Panc1 (cell line): ENCODE data around the gene CD96. TPM values are rescaled to one million over a fixed set of nuclear protein-coding genes. Genes with fewer than 3 reads are reported as not detected.

ENCODE experiments used
- ATAC-seq: fragments of 200-7000 bp; cut with Tn5 transposase; 2 replicates; pipeline ENCODE4 v1.9.1; 2020; ENCODE audit warnings: mild to moderate bottlenecking, moderate library complexity
- BruUV-seq: library from RNA; stranded (reverse); fragments of 400-500 nt; replicated peaks from 2 replicates; lab custom pipeline; 2021; lab: Mats Ljungman, UMichigan
- CTCF ChIA-PET: fragments of 300-600 bp; sonication (Branson Sonifier 250); formaldehyde crosslinking; loops from one replicate; lab custom pipeline; 2022; ENCODE audit warnings: antibody characterized with exemption; lab: Charles Lee
- POLR2A ChIA-PET: fragments of 300-600 bp; sonication (Branson Sonifier 250); formaldehyde crosslinking; loops from one replicate; lab custom pipeline; 2022; ENCODE audit warnings: antibody characterized with exemption; lab: Charles Lee
- DNase-seq: peaks from one replicate; pipeline ENCODE4 v3.0.0-alpha.2; 2010; ENCODE audit warnings: low read depth, low spot score
- H3K27ac ChIP-seq: 2 replicates; pipeline ENCODE4 v1.5.1; 2011; ENCODE audit warnings: mild to moderate bottlenecking, low read length, inconsistent platforms
- H3K27me3 ChIP-seq: fragments of 200-500 bp; sonication (Bioruptor generic); 2 replicates; pipeline ENCODE4 v1.6.0; 2014; ENCODE audit warnings: low read length, inconsistent platforms; ENCODE audit not compliant: control insufficient read depth, insufficient read depth
- H3K36me3 ChIP-seq: fragments of 200-500 bp; sonication (Bioruptor generic); 2 replicates; pipeline ENCODE4 v1.5.1; 2014; ENCODE audit warnings: inconsistent platforms, mild to moderate bottlenecking, low read length, moderate library complexity; ENCODE audit not compliant: control insufficient read depth, insufficient read depth
- H3K4me1 ChIP-seq: 2 replicates; pipeline ENCODE4 v1.5.1; 2011; ENCODE audit warnings: inconsistent platforms, mild to moderate bottlenecking, low read length, moderate library complexity; ENCODE audit not compliant: control insufficient read depth, insufficient read depth
- H3K4me3 ChIP-seq, 2 experiments: 2 replicates each; pipeline ENCODE4 v1.5.1; 2011 to 2012; ENCODE audit warnings: low read depth in 2 of 2, low read length in 2 of 2, mild to moderate bottlenecking in 2 of 2, inconsistent platforms in 1 of 2, moderate library complexity in 1 of 2
- H3K9me3 ChIP-seq: fragments of 200-500 bp; sonication (Bioruptor generic); 2 replicates; pipeline ENCODE4 v1.5.1; 2014; ENCODE audit warnings: low read depth, mild to moderate bottlenecking, inconsistent platforms, low read length, moderate library complexity; ENCODE audit not compliant: control insufficient read depth, insufficient read depth
- CTCF ChIP-seq: fragments of 450-650 bp; IDR thresholded peaks from 2 replicates; pipeline ENCODE4 v1.5.1; 2017; ENCODE audit warnings: mild to moderate bottlenecking
- POLR2AphosphoS5 ChIP-seq: IDR thresholded peaks from 2 replicates; pipeline ENCODE4 v1.6.1; 2012; ENCODE audit warnings: mild to moderate bottlenecking, low read depth, low read length, moderate library complexity
- REST ChIP-seq, 2 experiments: IDR thresholded peaks; 2 replicates each; pipeline ENCODE4 v1.6.1; 2011 to 2012; ENCODE audit warnings: low read depth in 2 of 2, control low read depth in 1 of 2, low read length in 1 of 2, mild to moderate bottlenecking in 1 of 2, moderate library complexity in 1 of 2; ENCODE audit not compliant: insufficient read depth in 1 of 2
- SIN3A ChIP-seq: IDR thresholded peaks from 2 replicates; pipeline ENCODE4 v1.6.1; 2012; ENCODE audit warnings: low read depth, mild to moderate bottlenecking, low read length, moderate library complexity, borderline replicate concordance; ENCODE audit not compliant: insufficient read depth
- TCF7L2 ChIP-seq: IDR thresholded peaks from 2 replicates; pipeline ENCODE4 v1.6.1; 2011; ENCODE audit warnings: mild to moderate bottlenecking, low read depth, low read length, inconsistent platforms
- in situ Hi-C: cut with HindIII; loops from 2 replicates; pipeline ENCODE4 v1.10.0; 2016; ENCODE audit warnings: low sequenced_read_pairs, low pct_unique_long_range_greater_than_20kb
- intact Hi-C: fragments of 100-400 bp; cut with micrococcal nuclease; formaldehyde crosslinking; loops from one replicate; pipeline ENCODE4 v1.10.0; 2022; ENCODE audit not compliant: unreplicated experiment
- total RNA-seq: library from RNA; stranded (reverse); gene quantifications from one replicate; pipeline ENCODE4 v1.2.1, GENCODE V29; 2021; ENCODE audit not compliant: unreplicated experiment

CD96 gene
- total RNA-seq, 1 experiment from 2014 or later = not detected

- H3K4me1 ChIP-seq = no peaks in the 10 kb centered on the region
- in situ Hi-C loops = no loop called here
- TF ChIP-seq REST (IDR thresholded peaks at IDR 0.05; ENCODE audit: insufficient read depth in 1 of 2, low read depth in 2 of 2, low read length in 1 of 2) (no peak), CTCF (no peak), POLR2AphosphoS5 (no peak), SIN3A (no peak), TCF7L2 (no peak)
- no TSS peak for BruUV-seq
- H3K36me3 ChIP-seq = no peaks in the 10 kb centered on the region
- ChIA-PET POLR2A (no interaction called here), CTCF (no interaction called here)
- no peak overlapping the region for H3K27ac ChIP-seq
- ATAC-seq (no peak), DNase-seq (no peak)
- no peaks in the 10 kb centered on the region for H3K27me3 ChIP-seq
- no peak overlapping the region for H3K4me3 ChIP-seq
- no peaks in the 10 kb centered on the region for H3K9me3 ChIP-seq
- intact Hi-C loops = no loop called here
Observed at GRCh38 chr3:111652492-111653180, 110.6 kb downstream of the CD96 start.

GRCh38 chr3:111653766-111654165 lies 111.8 kb downstream of the CD96 start:
- POLR2A ChIA-PET = no interaction called here
- no TSS peak for BruUV-seq
- H3K36me3 ChIP-seq = no peaks in the 10 kb centered on the region
- H3K4me1 ChIP-seq = no peaks in the 10 kb centered on the region
- no peak overlapping the region for H3K27ac ChIP-seq
- in situ Hi-C loops (no loop called here), intact Hi-C loops (no loop called here)
- H3K27me3 ChIP-seq = no peaks in the 10 kb centered on the region
- ATAC-seq = no peak
- H3K4me3 ChIP-seq = no peak overlapping the region
- CTCF ChIA-PET = no interaction called here
- H3K9me3 ChIP-seq = no peaks in the 10 kb centered on the region
- no peak for DNase-seq
- TF ChIP-seq POLR2AphosphoS5 (no peak), SIN3A (no peak), REST (IDR thresholded peaks at IDR 0.05; ENCODE audit: insufficient read depth in 1 of 2, low read depth in 2 of 2, low read length in 1 of 2) (no peak), TCF7L2 (no peak), CTCF (no peak)
